ENCODE measurements around the gene SDCBP2.

DNA sequence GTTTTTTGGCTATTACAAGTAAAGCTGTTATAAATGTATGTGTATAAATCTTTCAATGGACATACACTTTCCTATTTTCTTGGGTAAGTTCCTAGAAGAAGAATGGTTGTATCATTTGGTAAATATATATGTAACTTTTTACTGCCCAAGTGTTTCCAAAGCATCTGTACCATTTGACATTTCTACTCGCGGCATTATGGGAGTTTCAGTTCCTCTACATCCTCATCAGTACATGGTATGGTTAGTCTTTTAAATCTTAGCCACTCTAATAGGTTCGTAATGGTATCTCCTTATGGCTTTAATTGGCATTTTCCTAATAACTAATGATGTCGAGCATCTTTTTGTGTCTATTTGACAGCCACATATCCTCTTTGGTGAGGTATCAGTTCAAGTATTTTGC, 49.9 kb downstream of the SDCBP2 start:
- TF ChIP-seq POLR2A (IDR thresholded peaks at IDR 0.05; ENCODE audit: low read length) (no peak), GATA1 (IDR thresholded peaks at IDR 0.05; ENCODE audit: low read depth, low read length) (no peak)
